Gastrocnemius medialis (tissue), 4 donors: ENCODE measurements around the gene TSC22D3. TPM values are rescaled to one million over a fixed set of nuclear protein-coding genes. Genes with fewer than 3 reads are reported as not detected.

Experiments used
- ATAC-seq, 2 donors: fragments of 150-250 bp; one replicate each; pipeline ENCODE4 v1.9.1; 2016
- DNase-seq, 2 donors: peaks; one replicate each; pipeline ENCODE4 v3.0.0-alpha.2; 2019
- H3K27ac ChIP-seq, 4 donors: fragments of 200-600 bp; sonication (generic); 1 replicate in 1 of 4; 2 replicates in 3 of 4; pipeline ENCODE4 v1.5.1; 2016 to 2018; ENCODE audit warnings: mild to moderate bottlenecking in 2 of 4, moderate library complexity in 1 of 4
- H3K27me3 ChIP-seq, 3 donors: fragments of 200-600 bp; sonication (generic) in 2 of 3; 1 replicate in 1 of 3; 2 replicates in 2 of 3; pipeline versions ENCODE4 v1.5.1 to v1.6.0; 2016 to 2019; ENCODE audit warnings: mild to moderate bottlenecking in 1 of 3, moderate library complexity in 1 of 3
- H3K36me3 ChIP-seq, 2 donors: fragments of 200-600 bp; sonication (generic) in 1 of 2; one replicate each; pipeline ENCODE4 v1.5.1; 2017 to 2018
- H3K4me1 ChIP-seq, 2 donors: fragments of 200-600 bp; sonication (generic) in 1 of 2; one replicate each; pipeline ENCODE4 v1.5.1; 2016 to 2017; ENCODE audit warnings: mild to moderate bottlenecking in 2 of 2
- H3K4me3 ChIP-seq, 4 donors: fragments of 200-600 bp; sonication (generic) in 3 of 4; 1 replicate in 1 of 4; 2 replicates in 3 of 4; pipeline ENCODE4 v1.5.1; 2016 to 2019; ENCODE audit warnings: mild to moderate bottlenecking in 2 of 4
- H3K9me3 ChIP-seq, 3 donors: fragments of 200-600 bp; sonication (generic) in 2 of 3; 1 replicate in 1 of 3; 2 replicates in 2 of 3; pipeline ENCODE4 v1.5.1; 2016 to 2019
- POLR2A ChIP-seq, 2 donors: fragments of 450-650 bp; IDR thresholded peaks; one replicate each; pipeline ENCODE4 v1.6.1; 2017; ENCODE audit warnings: antibody characterized with exemption in 2 of 2, mild to moderate bottlenecking in 2 of 2, moderate library complexity in 2 of 2
- in situ Hi-C, 4 donors: fragments of 200-750 bp; cut with MboI; loops; one replicate each; pipeline versions ENCODE4 v1.15.0 to v1.8.0; 2017; ENCODE audit warnings: low sequenced_read_pairs in 4 of 4
- intact Hi-C: fragments of 100-400 bp; cut with DNase I; formaldehyde crosslinking; loops from one replicate; pipeline ENCODE4 v1.15.1; 2023; ENCODE audit warnings: low total_unique reads
- total RNA-seq, 4 donors: library from RNA; depleted of rRNA; stranded (reverse); fragments of >200 nt; gene quantifications; one replicate each; pipeline versions ENCODE4 v1.1.0 to v1.2.3, GENCODE V29; 2016
- TF ChIP-seq, protein P1 (sequence below), 5 experiments: fragments of 450-650 bp in 3 of 5; fragments of 200-600 bp in 2 of 5; sonication (generic) in 2 of 5; IDR thresholded peaks in 4 of 5; conservative IDR thresholded peaks in 1 of 5; 1 replicate in 4 of 5; 2 replicates in 1 of 5; pipeline ENCODE4 v1.5.1; 2016 to 2019; ENCODE audit warnings: antibody characterized with exemption in 5 of 5, mild to moderate bottlenecking in 3 of 5, moderate library complexity in 3 of 5

TSC22D3 gene
- total RNA-seq, 4 donors from 2014 or later = 689 to 1,948 (median 1,054) TPM

DNA sequence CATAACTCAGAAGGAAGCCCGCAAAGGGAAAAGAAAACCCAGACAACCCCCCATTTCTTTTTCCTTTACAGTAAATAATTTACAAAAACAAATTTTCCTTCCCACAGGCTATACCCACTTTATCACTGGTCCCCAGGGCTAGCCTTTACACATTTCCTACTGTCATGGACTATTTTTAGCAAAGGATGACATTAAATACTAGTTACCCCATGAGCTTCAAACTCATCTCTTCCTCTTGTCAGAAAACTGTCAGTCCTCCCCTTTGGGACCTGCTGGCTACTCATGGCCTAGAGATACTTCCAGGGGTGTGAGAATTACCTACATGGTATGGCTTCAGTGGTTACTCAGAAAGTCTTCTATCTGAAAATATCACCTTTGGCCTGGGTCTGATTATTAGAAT, 11.9 kb downstream of the TSC22D3 start:
- TF ChIP-seq, protein P1, sequence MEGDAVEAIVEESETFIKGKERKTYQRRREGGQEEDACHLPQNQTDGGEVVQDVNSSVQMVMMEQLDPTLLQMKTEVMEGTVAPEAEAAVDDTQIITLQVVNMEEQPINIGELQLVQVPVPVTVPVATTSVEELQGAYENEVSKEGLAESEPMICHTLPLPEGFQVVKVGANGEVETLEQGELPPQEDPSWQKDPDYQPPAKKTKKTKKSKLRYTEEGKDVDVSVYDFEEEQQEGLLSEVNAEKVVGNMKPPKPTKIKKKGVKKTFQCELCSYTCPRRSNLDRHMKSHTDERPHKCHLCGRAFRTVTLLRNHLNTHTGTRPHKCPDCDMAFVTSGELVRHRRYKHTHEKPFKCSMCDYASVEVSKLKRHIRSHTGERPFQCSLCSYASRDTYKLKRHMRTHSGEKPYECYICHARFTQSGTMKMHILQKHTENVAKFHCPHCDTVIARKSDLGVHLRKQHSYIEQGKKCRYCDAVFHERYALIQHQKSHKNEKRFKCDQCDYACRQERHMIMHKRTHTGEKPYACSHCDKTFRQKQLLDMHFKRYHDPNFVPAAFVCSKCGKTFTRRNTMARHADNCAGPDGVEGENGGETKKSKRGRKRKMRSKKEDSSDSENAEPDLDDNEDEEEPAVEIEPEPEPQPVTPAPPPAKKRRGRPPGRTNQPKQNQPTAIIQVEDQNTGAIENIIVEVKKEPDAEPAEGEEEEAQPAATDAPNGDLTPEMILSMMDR (IDR thresholded peaks at IDR 0.05 in 4 of 5, conservative IDR thresholded peaks at IDR 0.05 in 1 of 5) = no peak
- no peak for TF ChIP-seq POLR2A (IDR thresholded peaks at IDR 0.05)
- peak; percentile 59 to 70 for ATAC-seq
- peak overlapping the region; percentile 67 to 75 (median 70) for H3K27ac ChIP-seq
- H3K4me3 ChIP-seq = no peak overlapping the region
- in situ Hi-C loops (no loop called here), intact Hi-C loops (no loop called here)
- no peaks in the 10 kb centered on the region for H3K27me3 ChIP-seq
- no peaks in the 10 kb centered on the region for H3K9me3 ChIP-seq
- no peaks in the 10 kb centered on the region for H3K36me3 ChIP-seq
- no peak for DNase-seq
- H3K4me1 ChIP-seq = peaks cover 39 to 45% of the 10 kb centered on the region in 2 donors

DNA sequence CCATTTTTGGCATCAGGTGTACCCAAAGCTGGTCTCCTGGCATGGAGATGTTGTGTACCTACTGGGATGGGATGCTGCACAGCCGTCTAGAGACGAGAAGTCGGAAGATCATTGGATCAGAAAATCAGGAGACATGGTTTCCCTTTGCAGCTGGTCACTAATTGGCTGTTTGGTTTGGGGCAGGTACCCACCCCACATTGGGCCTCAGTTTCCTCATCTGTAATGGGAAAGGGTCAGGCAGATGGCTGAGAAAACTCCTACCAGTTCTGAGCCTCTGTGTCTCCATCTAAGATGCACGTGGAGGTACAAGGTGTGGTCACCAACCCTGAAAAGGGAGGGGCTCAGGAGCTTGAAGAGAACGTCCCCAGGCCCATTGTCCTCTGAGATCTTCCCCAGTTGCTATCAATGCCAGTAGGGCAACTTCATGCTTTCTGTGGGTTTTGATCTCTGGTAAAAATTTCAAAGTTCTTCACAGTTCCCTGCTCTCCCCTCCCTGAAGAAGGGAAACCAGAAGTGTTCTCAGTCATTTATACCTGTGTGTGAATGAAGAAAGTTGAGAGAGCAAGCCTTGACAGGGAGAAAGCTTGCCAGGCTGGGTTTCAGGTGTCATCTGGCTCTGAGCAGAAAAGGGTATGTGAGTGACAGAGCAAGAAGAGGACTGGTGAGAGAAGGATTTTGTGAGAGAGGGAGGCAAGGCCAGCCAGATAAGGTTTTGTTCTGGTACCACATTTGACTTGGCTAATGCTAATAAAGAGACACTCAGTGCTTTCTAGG, 15.1 kb downstream of the TSC22D3 start:
- peak; percentile 72 to 77 for ATAC-seq
- TF ChIP-seq, protein P1 (IDR thresholded peaks at IDR 0.05 in 4 of 5, conservative IDR thresholded peaks at IDR 0.05 in 1 of 5) = no peak
- TF ChIP-seq POLR2A (IDR thresholded peaks at IDR 0.05) = peak in 1 of 2 donors; percentile 17
- no peak overlapping the region for H3K4me3 ChIP-seq
- H3K9me3 ChIP-seq = no peaks in the 10 kb centered on the region
- peak overlapping the region; percentile 71 to 96 (median 76) for H3K27ac ChIP-seq
- no peaks in the 10 kb centered on the region for H3K36me3 ChIP-seq
- H3K27me3 ChIP-seq = no peaks in the 10 kb centered on the region
- in situ Hi-C loops = no loop called here
- peak in 1 of 2 donors; percentile 76 for DNase-seq
- intact Hi-C loops = no loop called here
- H3K4me1 ChIP-seq = peaks cover 32 to 59% of the 10 kb centered on the region in 2 donors

DNA sequence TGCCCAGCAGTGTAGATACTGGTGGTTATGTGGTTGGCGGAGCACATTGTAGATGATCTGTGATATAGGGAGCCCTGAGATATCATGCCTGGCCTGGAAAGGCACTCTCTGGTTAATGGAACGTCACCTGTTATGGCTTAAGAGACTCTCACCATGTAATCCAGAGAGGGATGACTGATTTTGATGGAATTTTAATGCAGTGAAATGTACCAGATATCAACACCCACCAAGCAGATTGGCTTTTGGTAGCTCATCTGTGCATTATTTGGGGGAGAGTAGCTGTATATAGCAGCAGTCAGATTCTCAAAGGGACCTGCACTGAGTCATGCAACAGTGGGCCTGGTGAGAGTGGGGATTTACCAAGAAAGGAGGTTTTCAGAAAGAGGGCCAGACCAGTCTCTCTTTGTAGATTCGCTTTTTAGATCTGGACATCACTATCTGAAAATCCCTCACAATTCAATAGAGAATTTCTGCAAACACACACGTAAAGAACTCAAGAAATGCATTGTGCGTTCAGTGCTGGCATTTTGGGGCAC, 17.3 kb downstream of the TSC22D3 start:
- Histone ChIP-seq H3K4me1 (peaks cover 30 to 58% of the 10 kb centered on the region in 2 donors), H3K27ac (peak overlapping the region; percentile 75 to 96 (median 94)), H3K4me3 (no peak overlapping the region), H3K9me3 (no peaks in the 10 kb centered on the region), H3K27me3 (no peaks in the 10 kb centered on the region), H3K36me3 (no peaks in the 10 kb centered on the region)
- ATAC-seq (no peak), DNase-seq (no peak)
- TF ChIP-seq, protein P1 (IDR thresholded peaks at IDR 0.05 in 4 of 5, conservative IDR thresholded peaks at IDR 0.05 in 1 of 5) = no peak
- no peak for TF ChIP-seq POLR2A (IDR thresholded peaks at IDR 0.05)
- in situ Hi-C loops (no loop called here), intact Hi-C loops (no loop called here)

DNA sequence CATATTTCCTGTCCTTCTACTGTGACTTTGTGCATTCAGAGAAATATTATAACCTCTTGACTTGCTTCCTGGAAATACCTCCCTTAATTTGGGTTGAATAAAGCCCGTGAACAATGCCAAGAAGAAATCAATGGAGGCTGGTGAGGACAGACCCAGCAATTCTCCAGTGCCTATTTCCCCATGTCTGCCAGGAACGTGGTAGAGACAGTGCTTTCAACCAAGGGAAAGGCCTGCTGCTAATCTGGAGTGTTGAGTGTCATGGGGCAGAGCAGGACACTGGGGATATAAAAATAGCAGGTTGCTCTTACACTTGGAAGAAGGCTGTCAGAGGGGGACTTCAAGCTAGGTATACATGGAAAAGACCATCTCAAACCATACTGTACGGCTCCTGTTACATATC, 19.9 kb downstream of the TSC22D3 start:
- in situ Hi-C loops (no loop called here), intact Hi-C loops (no loop called here)
- Histone ChIP-seq H3K4me1 (peaks cover 42 to 61% of the 10 kb centered on the region in 2 donors), H3K4me3 (no peak overlapping the region), H3K27me3 (no peaks in the 10 kb centered on the region), H3K36me3 (no peaks in the 10 kb centered on the region), H3K27ac (peak overlapping the region; percentile 75 to 96 (median 94)), H3K9me3 (no peaks in the 10 kb centered on the region)
- TF ChIP-seq, protein P1 (IDR thresholded peaks at IDR 0.05 in 4 of 5, conservative IDR thresholded peaks at IDR 0.05 in 1 of 5) = no peak
- TF ChIP-seq POLR2A (IDR thresholded peaks at IDR 0.05) = no peak
- ATAC-seq (peak; percentile 85 to 89), DNase-seq (peak; percentile 46 to 72)
